Measurements from ENCODE around the gene TPSAB1.

DNA sequence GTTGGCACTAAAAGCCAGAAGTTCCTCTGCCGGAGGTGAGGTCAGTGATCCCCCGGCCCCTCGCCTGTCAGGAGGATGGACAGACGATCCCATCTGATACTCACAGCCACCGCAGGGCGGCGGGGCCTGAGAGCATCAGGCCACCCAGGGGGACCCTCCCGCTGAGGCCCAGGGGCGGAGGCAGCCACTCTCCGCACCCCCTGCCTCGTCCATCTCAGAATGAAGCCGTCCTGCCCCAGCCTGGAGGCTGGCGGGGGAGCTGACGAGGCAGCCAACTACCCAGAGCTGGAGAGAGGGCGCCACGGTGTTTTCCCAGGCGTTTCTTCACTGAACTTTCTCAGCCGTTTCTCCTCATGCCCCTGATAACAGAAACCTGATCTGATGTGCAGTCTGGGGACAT, 38.0 kb downstream of the TPSAB1 start:
- TF ChIP-seq EZH2phosphoT487 (IDR thresholded peaks at IDR 0.05; ENCODE audit: borderline replicate concordance): no peak
- TF ChIP-seq, protein P1, sequence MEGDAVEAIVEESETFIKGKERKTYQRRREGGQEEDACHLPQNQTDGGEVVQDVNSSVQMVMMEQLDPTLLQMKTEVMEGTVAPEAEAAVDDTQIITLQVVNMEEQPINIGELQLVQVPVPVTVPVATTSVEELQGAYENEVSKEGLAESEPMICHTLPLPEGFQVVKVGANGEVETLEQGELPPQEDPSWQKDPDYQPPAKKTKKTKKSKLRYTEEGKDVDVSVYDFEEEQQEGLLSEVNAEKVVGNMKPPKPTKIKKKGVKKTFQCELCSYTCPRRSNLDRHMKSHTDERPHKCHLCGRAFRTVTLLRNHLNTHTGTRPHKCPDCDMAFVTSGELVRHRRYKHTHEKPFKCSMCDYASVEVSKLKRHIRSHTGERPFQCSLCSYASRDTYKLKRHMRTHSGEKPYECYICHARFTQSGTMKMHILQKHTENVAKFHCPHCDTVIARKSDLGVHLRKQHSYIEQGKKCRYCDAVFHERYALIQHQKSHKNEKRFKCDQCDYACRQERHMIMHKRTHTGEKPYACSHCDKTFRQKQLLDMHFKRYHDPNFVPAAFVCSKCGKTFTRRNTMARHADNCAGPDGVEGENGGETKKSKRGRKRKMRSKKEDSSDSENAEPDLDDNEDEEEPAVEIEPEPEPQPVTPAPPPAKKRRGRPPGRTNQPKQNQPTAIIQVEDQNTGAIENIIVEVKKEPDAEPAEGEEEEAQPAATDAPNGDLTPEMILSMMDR (conservative IDR thresholded peaks at IDR 0.05; ENCODE audit: low read length): no peak
